Adipocyte (in vitro differentiated cells): ENCODE data around the gene MSANTD3.

ENCODE experiments used
- DNase-seq: peaks from one replicate; pipeline ENCODE4 v3.0.0-alpha.2; 2015; ENCODE audit warnings: low read depth
- H3K27me3 ChIP-seq: replicated peaks from 2 replicates; pipeline ENCODE4 v1.7.0; 2013; ENCODE audit warnings: mild to moderate bottlenecking, low read length, moderate library complexity; ENCODE audit not compliant: control insufficient read depth, insufficient read depth
- H3K36me3 ChIP-seq: 2 replicates; pipeline ENCODE4 v1.7.0; 2013; ENCODE audit warnings: low read length, mild to moderate bottlenecking, moderate library complexity; ENCODE audit not compliant: control insufficient read depth, insufficient read depth, severe bottlenecking
- H3K4me1 ChIP-seq: 2 replicates; pipeline ENCODE4 v1.7.0; 2013; ENCODE audit warnings: mild to moderate bottlenecking, low read length, moderate library complexity; ENCODE audit not compliant: control insufficient read depth, insufficient read depth
- H3K4me3 ChIP-seq: 2 replicates; pipeline ENCODE4 v1.7.0; 2013; ENCODE audit warnings: mild to moderate bottlenecking, low read length, moderate library complexity
- H3K9ac ChIP-seq: 2 replicates; pipeline ENCODE4 v1.7.0; 2013; ENCODE audit warnings: mild to moderate bottlenecking, low read length, moderate library complexity
- H3K9me3 ChIP-seq: 2 replicates; pipeline ENCODE4 v1.7.0; 2013; ENCODE audit warnings: mild to moderate bottlenecking, low read length, moderate library complexity; ENCODE audit not compliant: control insufficient read depth

Gene MSANTD3

GRCh38 chr9:100447041-100447440, 20.1 kb downstream of the MSANTD3 start:
- H3K4me1 ChIP-seq, result peaks cover 12% of the 10 kb centered on the region
- DNase-seq, result no peak
- H3K4me3 ChIP-seq, result no peak overlapping the region
- no peaks in the 10 kb centered on the region for H3K9me3 ChIP-seq
- H3K27me3 ChIP-seq, result no peaks in the 10 kb centered on the region
- peaks cover 29% of the 10 kb centered on the region for H3K36me3 ChIP-seq
- H3K9ac ChIP-seq, result no peak overlapping the region

GRCh38 chr9:100448266-100448665, 21.3 kb downstream of the MSANTD3 start:
- peaks cover 9% of the 10 kb centered on the region for H3K4me1 ChIP-seq
- no peaks in the 10 kb centered on the region for H3K9me3 ChIP-seq
- peaks cover 34% of the 10 kb centered on the region for H3K36me3 ChIP-seq
- H3K27me3 ChIP-seq, result no peaks in the 10 kb centered on the region
- no peak overlapping the region for H3K9ac ChIP-seq
- no peak overlapping the region for H3K4me3 ChIP-seq
- no peak for DNase-seq

- Histone ChIP-seq H3K27me3 (no peaks in the 10 kb centered on the region), H3K9ac (no peak overlapping the region), H3K4me1 (no peaks in the 10 kb centered on the region), H3K9me3 (no peaks in the 10 kb centered on the region), H3K4me3 (no peak overlapping the region), H3K36me3 (peaks cover 39% of the 10 kb centered on the region)
- DNase-seq, result no peak
Measured at GRCh38 chr9:100449420-100449819, 22.5 kb downstream of the MSANTD3 start.

- no peak overlapping the region for H3K9ac ChIP-seq
- H3K36me3 ChIP-seq, result peaks cover 33% of the 10 kb centered on the region
- H3K27me3 ChIP-seq, result no peaks in the 10 kb centered on the region
- H3K9me3 ChIP-seq, result no peaks in the 10 kb centered on the region
- no peaks in the 10 kb centered on the region for H3K4me1 ChIP-seq
- no peak for DNase-seq
- H3K4me3 ChIP-seq, result no peak overlapping the region
Measured at GRCh38 chr9:100452894-100453293, 26.0 kb downstream of the MSANTD3 start.

- no peaks in the 10 kb centered on the region for H3K27me3 ChIP-seq
- H3K9ac ChIP-seq, result no peak overlapping the region
- H3K9me3 ChIP-seq, result no peaks in the 10 kb centered on the region
- peaks cover 30% of the 10 kb centered on the region for H3K36me3 ChIP-seq
- no peak for DNase-seq
- H3K4me1 ChIP-seq, result no peaks in the 10 kb centered on the region
- no peak overlapping the region for H3K4me3 ChIP-seq
Measured at GRCh38 chr9:100455470-100455869, 28.5 kb downstream of the MSANTD3 start.

GRCh38 chr9:100457517-100457916, 30.6 kb downstream of the MSANTD3 start:
- no peaks in the 10 kb centered on the region for H3K27me3 ChIP-seq
- no peak for DNase-seq
- peaks cover 17% of the 10 kb centered on the region for H3K36me3 ChIP-seq
- H3K9me3 ChIP-seq, result no peaks in the 10 kb centered on the region
- no peaks in the 10 kb centered on the region for H3K4me1 ChIP-seq
- H3K9ac ChIP-seq, result no peak overlapping the region
- no peak overlapping the region for H3K4me3 ChIP-seq

- no peaks in the 10 kb centered on the region for H3K9me3 ChIP-seq
- no peak overlapping the region for H3K4me3 ChIP-seq
- H3K36me3 ChIP-seq, result no peaks in the 10 kb centered on the region
- no peak overlapping the region for H3K9ac ChIP-seq
- no peaks in the 10 kb centered on the region for H3K4me1 ChIP-seq
- DNase-seq, result no peak
- H3K27me3 ChIP-seq, result no peaks in the 10 kb centered on the region
Measured at GRCh38 chr9:100459963-100460362, 33.0 kb downstream of the MSANTD3 start.

GRCh38 chr9:100465274-100465673, 38.3 kb downstream of the MSANTD3 start:
- Histone ChIP-seq H3K9ac (no peak overlapping the region), H3K4me3 (no peak overlapping the region), H3K36me3 (no peaks in the 10 kb centered on the region), H3K27me3 (no peaks in the 10 kb centered on the region), H3K9me3 (no peaks in the 10 kb centered on the region), H3K4me1 (peaks cover 16% of the 10 kb centered on the region)
- no peak for DNase-seq

GRCh38 chr9:100465761-100466160, 38.8 kb downstream of the MSANTD3 start:
- Histone ChIP-seq H3K36me3 (no peaks in the 10 kb centered on the region), H3K4me3 (no peak overlapping the region), H3K4me1 (peaks cover 16% of the 10 kb centered on the region), H3K9me3 (no peaks in the 10 kb centered on the region), H3K27me3 (no peaks in the 10 kb centered on the region), H3K9ac (no peak overlapping the region)
- DNase-seq, result no peak

GRCh38 chr9:100466171-100466828, 39.4 kb downstream of the MSANTD3 start:
- no peak overlapping the region for H3K4me3 ChIP-seq

GRCh38 chr9:100466829-100467221, 39.9 kb downstream of the MSANTD3 start:
- no peaks in the 10 kb centered on the region for H3K9me3 ChIP-seq
- H3K9ac ChIP-seq, result no peak overlapping the region
- DNase-seq, result no peak
- no peak overlapping the region for H3K4me3 ChIP-seq
- peaks cover 16% of the 10 kb centered on the region for H3K4me1 ChIP-seq
- no peaks in the 10 kb centered on the region for H3K27me3 ChIP-seq
- no peaks in the 10 kb centered on the region for H3K36me3 ChIP-seq

More at GRCh38 chr9:100466171-100466828, 39.4 kb downstream of the MSANTD3 start:
- Histone ChIP-seq H3K9ac (no peak overlapping the region), H3K27me3 (no peaks in the 10 kb centered on the region), H3K36me3 (no peaks in the 10 kb centered on the region), H3K4me1 (peaks cover 16% of the 10 kb centered on the region), H3K9me3 (no peaks in the 10 kb centered on the region)
- no peak for DNase-seq

- Histone ChIP-seq H3K4me3 (no peak overlapping the region), H3K9ac (no peak overlapping the region), H3K36me3 (no peaks in the 10 kb centered on the region), H3K27me3 (no peaks in the 10 kb centered on the region), H3K4me1 (peaks cover 16% of the 10 kb centered on the region), H3K9me3 (no peaks in the 10 kb centered on the region)
- DNase-seq, result no peak
Measured at GRCh38 chr9:100468041-100468440, 41.1 kb downstream of the MSANTD3 start.
